Measurements from ENCODE around the gene KRTAP12-4.
"Not testable (repeated sequence)": the region's sequence is repeated elsewhere in the genome, so short reads cannot be mapped to it uniquely, and the experiment has no call there.

Gene KRTAP12-4

DNA sequence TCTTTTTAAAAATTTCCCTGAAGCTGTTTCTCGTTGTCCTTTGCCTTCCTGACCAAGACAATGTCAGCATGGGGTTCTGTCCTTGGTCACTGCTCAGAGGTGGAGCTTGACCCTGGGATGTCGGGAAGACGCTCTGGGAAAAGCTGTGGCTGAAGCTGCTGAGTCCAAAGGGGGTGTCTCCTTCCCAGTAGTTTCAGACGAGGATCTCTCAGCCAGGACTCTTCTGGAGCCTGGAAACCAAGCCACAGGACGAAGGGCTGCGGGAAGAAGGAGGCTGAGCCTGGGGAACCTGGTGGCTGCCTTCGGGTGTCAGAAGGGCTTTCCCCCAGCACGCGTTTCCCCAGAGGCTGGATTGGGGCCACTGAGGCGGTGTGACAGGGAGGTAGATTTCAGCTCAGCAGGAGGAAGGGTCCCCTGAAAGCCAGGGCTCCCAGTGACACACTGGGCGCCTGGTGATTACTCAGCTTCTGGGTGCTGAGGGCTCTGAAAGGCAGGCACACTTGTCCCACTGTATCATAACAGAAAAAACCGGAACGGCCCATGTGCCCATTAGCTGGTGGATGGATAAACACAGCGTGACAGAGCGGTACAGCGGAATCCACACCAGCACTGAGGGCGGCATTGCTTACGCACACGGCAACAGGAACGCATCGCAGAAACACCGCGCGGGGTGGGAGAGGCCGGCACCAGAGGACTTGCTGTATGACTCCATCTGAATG is 32.5 kb upstream of the KRTAP12-4 start:
- no peak for DNase-seq

DNA sequence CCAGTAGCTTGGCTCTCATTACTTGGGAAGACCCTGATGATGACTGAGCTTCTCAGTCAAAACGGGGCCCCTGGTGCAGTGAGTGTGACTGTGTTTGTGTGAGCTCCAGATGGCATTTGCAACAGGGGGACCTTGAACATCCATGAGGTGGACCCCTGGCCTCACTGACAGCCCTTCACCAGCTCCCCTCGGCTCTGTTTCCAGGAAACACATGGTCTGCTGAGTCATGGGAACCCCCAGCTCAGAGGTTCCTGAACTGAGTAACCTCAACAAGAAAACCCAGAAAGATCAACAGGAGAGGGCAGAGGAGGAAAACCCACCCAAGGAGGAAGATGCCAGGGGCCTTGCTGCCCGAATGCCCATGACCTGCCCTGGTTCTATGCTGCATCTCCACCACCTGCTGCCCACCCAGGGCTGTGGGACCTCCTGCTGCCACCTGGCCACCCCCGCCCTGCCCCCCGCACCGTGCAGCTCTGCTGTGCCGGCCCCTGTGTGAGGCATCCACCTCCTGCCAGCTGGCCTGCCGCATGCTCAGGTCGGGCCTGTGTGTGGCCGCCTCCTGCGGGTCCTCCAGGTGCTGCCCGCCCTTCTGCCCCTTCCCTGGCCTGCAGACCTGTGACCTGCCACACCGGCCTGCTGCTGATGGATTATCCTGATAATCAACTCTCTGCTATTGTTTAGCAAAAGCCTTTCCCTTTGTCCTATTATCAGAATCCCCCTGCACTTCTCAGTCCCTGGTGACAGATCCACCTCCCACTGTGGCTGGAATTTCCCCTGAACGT is 31.7 kb upstream of the KRTAP12-4 start:
- no peak for DNase-seq

DNA sequence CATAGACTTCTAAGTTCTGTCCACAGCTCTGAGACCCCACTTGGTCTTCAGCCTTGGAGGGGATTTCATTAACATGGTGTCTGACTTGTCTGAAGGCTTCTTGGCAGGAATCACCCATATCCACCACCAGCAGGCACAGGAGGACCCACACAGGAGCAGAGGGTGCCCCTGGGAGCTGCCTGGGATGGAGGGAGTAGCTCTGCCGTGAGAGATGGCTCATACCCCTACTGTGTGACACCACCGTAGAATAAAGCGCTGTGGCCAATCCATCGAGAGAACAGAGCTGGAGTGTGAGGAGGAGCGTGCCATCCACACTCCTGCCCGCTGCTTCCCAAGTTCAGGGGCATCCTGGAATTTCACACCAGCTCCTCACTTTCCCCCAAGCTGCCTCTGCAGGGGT is 30.6 kb upstream of the KRTAP12-4 start:
- DNase-seq = not testable (repeated sequence)

DNA sequence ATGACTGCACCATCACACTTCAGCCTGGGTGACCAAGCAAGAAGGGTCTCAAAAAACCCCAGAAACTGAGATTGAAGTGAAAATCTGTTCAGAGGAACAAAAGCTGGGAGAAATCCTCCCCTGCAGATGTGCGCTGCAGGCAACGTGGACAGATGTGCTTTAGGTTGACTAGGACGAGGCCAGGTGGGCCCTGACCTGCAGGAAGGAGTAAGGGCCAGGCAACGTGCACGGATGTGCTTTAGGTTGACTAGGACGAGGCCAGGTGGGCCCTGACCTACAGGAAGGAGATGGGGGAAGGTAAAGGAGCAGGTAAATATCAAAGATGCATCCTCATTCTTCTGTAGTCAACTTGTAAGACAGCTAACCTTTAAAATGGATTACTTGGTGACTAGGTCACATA is 30.0 kb upstream of the KRTAP12-4 start:
- no peak for DNase-seq

DNA sequence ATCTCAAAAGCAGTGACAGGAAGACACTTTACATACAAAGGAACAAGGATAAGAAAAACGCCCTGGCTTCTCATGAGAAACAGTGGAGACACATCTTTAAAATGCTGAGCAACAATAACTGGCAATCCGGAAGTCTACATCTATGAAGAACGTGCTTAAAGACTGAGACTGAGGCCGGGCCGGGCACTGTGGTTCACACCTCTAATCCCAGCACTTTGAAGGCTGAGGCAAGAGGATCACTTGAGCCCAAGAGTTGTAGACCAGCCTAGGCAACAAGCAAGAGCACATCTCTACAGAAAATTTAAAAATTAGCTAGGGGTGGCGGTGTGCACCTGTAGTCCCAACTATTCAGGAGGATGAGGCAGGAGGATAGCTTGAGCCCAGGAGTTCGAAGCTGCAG is 29.6 kb upstream of the KRTAP12-4 start:
- DNase-seq = no peak

DNA sequence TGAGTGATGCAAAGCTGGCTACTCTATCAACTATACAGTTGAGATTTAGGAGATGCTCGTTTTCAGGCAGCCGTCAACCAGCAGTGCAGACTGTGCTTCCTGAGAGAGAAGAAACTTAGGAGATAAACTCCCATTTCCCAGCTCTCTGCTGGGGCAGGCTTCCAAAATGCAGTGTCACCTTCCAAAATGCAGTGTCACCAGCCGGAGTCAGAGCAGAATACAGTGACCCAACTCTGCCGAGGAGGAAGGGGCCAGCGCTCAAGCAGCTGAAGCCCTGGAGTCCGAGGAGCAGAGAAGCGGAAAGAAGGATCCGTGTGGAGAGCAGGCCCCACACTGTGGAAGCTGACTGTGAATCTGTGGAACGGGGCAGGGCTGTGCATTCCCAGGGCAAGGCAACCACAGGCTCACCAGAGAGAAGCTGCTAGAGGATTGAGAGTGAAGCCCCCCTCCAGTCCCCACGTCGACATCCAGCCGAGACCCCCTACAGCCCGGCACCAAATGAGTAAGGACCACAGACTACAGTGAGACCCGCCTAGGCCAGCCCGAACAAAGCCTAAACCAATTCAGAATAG is 28.2 kb upstream of the KRTAP12-4 start:
- no peak for DNase-seq

DNA sequence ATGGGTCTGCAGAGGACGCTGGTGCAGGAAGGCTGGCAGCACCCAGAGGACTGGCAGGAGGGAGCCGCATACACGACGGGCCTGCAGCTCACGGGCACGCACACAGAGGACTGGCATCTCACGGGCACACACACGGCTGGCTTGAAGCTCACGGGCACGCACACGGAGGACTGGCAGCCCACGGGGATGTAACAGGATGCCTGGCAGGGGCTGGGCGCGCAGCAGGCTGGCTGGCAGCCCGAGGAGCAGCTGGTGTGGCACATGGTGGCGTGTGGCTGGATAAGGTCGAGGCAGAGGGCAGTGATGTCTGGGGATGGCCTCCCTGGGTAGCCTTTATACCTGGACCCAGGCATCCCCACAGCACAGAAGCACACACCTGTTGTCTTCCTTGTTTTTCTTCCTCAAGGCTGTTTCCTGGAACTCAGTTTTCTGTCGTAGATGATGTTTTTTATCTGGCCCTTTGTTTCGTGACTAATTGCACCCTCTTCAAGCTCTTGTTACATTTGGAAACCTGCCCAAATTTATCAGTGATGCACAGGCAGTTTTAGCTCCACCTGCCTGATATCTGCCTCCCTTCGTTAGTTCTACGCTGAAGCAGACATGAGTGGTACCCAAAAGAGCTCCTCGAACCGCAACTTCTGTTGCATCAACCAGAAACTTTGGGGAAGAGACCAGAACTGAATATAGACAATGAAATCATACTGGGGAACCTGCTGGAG is 27.6 kb upstream of the KRTAP12-4 start, which contains the start of gene KRTAP12-1:
Gene KRTAP12-1 (minus strand): TSS at position 303 of the 719 bp plus-strand sequence. CDS start 40 bp downstream, at position 263.
- DNase-seq = no peak

DNA sequence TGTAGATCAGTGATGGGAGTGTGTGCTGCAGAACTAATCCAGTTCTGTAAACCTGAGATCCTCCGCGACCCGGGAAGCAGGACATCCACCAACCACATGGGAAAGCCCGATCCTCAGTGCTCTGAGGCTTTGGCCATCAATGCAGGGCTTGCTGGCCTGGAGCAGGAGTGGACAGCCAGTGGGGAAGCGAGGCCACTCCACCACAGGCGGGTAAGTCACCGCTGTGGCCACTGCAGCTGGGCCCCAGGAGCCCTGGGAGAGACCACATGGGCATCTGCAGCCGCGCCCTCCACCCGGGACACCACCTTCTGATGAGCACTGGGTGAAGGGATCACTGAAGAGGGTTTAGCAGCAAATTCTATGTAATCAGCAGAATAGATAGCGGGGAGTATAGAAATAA is 26.7 kb upstream of the KRTAP12-4 start:
- no peak for DNase-seq

DNA sequence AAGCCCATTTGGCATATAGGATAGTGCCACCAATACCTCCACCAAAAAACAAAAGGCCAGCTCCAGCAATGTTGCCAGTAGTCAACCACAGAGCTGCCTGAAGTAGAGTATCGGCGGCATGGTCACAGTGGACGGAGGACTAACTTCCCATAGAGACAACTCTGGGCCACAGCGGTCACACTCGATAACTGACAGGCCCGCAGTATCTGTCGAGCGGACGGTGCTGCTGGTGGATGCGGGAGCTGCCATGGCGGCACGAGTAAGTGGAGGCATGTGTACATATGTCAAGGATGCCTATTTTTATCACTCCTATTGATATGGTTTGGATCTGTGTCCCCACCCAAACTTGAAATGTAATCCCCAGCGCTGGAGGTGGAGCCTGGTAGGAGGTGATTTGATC is 23.4 kb upstream of the KRTAP12-4 start:
- no peak for DNase-seq

DNA sequence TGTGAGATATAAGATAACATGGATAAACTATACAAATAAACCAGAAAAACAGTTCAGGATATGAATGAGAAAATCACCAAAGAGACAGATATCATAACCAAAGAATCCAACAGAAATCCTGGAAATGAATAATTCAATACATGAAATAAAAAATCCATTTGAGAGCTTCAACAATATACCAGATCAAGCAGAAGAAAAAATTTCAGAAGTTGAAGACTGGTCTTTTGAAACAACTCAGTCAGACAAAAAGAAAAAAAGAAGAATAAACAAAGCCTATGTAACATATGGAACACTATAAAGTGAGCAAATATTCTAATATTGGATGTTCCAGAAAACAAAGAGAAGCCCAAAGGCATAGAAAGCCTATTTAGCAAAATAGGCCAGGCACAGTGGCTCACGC is 17.5 kb upstream of the KRTAP12-4 start:
- DNase-seq = no peak

DNA sequence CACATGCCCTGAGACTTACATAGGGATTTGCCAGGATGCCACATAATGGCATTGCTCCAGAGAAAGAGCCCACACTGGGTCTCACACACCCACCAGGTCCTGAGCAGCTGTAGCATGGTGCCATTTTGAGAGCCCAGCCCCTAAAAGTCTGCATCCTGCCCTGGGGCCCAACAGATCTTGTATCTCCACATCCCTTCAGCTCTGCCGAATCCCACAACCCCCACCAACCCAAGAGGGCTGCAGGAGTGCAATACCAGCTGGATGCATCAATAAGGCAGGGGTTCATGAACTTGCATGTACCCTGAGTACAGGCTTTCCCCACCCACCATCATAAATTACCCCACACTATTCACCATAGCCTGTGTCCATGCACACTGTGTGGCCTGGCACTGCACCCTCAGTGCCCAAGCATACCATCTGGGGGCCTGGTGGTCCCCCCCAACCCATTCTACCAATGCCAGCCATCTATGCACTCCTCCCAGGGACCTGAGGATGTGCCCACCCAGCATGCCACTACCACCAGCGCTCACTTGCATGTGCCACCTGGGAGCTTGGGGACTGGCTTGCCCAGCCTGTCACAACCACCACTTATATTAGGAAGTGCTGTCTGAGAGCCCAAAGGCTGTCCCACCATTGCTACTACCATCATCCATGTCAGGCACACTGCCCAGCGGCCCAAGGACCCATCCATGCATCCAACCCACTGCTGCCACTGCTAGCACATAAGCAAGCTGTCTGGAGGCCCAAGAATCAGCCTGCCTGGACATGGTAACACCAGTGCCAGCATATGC is 16.4 kb upstream of the KRTAP12-4 start:
- DNase-seq = no peak

DNA sequence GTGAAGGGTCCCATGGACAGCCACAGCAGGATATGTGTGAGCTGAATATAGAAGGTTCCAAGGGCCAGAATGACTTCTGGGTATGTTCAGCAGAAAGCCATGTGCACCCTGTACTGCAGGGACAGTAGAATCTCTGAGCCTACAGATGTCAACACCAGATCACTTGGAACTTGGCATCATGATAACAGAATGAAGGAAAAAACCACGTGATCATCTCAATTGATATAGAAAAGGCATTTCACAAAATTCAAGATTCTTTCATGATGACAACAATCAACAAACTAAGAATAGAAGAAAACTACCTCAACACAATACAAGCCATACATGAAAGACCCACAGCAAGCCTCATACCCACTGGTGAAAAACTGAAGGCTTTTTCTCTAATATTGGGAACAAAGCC is 13.2 kb upstream of the KRTAP12-4 start:
- DNase-seq = no peak

DNA sequence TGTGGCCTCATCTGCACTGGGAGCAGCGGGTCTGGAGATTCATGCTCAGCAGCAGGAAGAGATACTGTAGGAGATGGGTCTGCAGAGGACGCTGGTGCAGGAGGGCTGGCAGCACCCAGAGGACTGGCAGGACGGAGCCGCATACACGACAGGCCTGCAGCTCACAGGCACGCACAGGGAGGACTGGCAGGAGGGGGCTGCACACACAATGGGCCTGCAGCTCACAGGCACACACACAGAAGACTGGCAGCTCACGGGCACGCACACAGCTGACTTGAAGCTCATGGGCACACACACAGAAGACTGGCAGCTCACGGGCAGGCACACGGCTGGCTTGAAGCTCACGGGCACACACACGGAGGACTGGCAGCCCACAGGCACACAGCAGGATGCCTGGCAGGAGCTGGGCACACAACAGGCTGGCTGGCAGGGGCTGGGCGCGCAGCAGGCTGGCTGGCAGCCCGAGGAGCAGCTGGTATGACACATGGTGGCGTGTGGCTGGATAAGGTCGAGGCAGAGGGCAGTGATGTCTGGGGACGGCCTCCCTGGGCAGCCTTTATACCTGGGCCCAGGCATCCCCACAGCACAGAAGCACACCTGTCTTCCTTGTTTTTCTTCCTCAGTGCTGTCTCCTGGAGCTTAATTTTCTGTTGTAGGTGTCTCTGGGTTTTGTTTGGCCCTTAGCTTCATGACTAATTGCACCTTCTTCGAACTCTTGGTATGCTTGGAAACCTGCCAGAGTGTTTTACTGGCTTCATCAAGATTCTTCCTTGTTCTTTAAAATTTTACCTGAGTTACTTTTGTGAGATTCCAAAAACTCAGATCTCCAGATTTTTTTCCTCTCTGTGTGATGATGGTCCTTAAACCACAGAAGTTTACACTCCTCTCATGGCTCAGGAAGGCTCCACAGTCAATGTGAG is 12.2 kb upstream of the KRTAP12-4 start, which contains the start of gene KRTAP12-2:
Gene KRTAP12-2 (minus strand): TSS at position 527 of the 920 bp plus-strand sequence. CDS start 41 bp downstream, at position 486.
- DNase-seq = no peak

DNA sequence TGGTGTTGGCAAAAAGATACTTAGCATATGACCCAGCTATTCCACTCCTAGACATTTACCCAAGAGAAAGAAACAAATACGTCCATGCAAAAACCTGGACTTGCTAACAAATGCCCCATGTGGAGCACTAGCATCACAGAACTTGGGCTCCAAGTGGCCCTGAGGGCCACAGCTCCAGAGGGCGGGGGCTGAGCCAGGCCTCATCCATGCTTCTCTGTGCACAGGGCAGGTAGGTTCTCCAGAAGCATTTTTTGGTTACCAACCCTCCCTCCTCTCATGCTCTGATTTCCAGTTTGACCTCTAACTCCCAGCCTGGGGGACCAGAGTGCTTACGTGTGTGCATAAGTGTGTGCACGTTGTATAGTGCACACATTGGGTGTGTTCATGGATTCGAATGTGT is 10.2 kb upstream of the KRTAP12-4 start:
- no peak for DNase-seq

DNA sequence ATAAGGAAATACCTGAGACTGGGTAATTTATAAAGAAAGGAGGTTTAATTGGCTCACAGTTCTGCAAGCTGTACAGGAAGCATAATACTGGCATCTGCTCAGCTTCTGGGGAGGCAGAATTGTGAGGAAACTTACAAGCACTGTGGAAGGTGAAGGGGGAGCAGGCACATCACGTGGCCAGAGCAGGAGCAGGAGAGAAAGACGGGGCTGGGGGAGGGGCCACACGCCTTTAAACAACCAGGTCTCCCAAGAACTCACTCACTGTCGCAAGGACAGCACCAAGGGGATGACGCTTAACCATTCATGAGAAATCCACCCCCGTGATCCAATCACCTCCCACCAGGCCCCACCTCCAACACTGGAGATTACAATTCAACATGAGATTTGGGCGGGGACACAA is 7.1 kb upstream of the KRTAP12-4 start:
- DNase-seq = not testable (repeated sequence)

DNA sequence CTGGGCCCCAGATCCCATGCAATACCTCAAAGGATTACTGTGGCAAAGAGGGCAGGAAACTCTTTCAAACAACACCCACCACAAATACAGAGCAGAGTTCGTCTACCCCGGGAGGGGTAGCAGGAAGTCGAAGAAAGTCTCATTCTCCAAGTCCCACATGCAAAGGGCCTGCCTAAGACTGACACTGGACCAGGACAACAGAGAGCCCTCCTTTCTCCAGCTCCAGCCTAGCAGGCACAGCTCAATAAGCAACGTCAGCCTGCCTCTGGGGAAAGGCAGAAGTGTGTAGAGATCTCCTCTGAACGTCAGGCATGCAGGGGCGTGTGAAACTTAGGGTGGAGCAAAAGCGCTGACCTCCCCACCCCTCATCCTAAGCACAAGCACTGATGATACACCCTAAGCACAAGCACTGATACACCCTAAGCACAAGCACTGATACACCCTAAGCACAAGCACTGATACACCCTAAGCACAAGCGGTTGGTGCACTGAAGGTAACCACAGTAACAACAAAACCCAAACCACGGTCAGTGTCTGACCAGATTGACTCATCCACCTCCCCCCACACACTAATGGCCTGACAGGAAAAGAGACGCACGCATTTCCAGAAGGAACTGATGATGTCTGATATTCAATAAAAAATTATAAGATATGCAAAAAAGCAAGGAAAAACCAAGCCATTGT is 4.6 kb upstream of the KRTAP12-4 start:
- DNase-seq = no peak

DNA sequence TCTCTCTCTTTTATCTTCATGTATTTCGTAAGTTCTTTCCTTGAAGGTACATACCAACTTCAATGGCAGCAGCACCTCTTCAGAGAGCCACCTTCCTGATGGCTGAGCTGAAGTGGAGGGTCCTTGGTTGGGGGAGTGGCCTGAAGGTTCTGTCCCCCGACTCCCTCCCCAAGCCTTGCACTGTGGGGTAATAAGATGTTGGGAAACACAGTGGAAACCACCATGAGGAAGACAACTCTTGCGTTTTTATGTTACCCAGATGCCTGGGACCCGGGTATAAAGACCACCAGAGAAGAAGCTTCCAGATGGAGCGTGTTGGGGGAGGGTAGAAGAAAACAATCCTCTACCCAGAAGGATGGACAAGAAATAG is 4.1 kb upstream of the KRTAP12-4 start:
- no peak for DNase-seq

DNA sequence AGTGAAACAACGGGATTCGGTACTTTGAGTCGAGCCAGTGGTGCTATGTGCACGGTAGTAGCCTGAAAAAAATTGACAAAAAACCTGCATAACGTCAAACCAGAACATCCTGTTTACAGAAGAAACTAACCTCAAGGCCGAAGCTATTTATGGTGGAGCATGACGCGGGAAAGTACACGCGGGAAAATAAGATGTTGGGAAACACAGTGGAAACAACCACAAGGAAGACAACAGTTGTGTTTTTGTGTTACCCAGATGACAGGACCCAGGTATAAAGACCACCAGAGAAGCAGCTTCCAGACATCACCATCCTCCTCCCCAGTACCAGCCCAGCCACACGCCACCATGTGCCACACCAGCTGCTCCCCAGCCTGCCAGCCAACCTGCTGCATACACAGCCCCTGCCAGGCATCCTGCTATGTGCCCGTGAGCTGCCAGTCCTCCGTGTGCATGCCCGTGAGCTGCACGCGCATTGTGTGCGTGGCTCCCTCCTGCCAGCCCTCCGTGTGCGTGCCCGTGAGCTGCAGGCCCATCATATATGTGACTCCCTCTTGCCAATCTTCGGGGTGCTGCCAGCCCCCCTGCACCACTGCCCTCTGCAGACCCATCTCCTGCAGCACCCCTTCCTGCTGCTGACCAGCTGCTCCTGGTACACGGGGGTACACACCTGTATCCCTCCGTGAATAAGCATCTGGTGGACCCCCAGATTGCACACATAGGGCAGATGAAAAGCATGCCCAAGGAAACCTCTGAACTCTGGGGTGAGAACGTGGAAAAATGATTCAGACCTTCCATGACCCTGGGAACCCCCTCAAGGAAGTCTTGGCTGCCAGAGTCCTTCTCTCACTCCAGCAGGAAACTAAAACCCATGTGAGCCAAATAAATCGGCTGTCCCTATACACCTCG is 3.4 kb upstream of the KRTAP12-4 start, which contains the start of gene KRTAP12-3:
Gene KRTAP12-3 (plus strand): TSS at position 298 of the 906 bp plus-strand sequence. CDS start 48 bp downstream, at position 346.
- DNase-seq = peak; percentile 17

DNA sequence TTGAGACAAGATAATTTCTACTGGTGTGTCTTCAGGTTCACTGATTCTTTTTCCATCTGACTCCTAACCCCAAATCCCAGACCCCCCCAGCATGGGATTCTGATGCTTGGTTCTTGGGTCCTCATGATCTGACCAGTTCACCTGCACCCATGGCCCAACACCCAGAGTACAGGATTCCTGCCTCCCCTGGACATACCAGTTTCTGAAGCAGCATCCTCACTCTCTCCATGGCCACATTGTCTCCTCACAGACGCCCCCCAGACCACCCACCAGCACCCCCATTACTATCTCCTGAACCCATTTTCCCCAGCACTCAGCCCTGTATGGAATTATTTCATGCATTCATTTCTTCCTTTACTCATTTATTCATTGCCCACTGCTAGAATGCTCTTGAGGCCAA is 2.4 kb upstream of the KRTAP12-4 start:
- no peak for DNase-seq

Data from stimulated activated CD4-positive, alpha-beta T cell treated with anti-CD3 and anti-CD28 coated beads, Interleukin-15, amount 100 ng/mL, for 24 hours (primary cell).